ENCODE measurements around the gene ZFAND6. TPM values are rescaled to one million over a fixed set of nuclear protein-coding genes. Genes with fewer than 3 reads are reported as not detected.

The ZFAND6 gene
- total RNA-seq, 1 experiment from 2014 or later, result 89.7 TPM

GRCh38 chr15:80072285-80072994, 13.0 kb downstream of the ZFAND6 start:
- H4K8ac ChIP-seq (replicated peaks; ENCODE audit: insufficient read length, low read depth, low read length), result no peak overlapping the region
- no peaks in the 10 kb centered on the region for H3K79me1 ChIP-seq (ENCODE audit: insufficient read depth, low read depth, low read length, poor library complexity, severe bottlenecking)
- H3K4me1 Mint-ChIP-seq, result peaks cover 62 to 64% of the 10 kb centered on the region in 2 experiments
- H2BK120ac ChIP-seq (ENCODE audit: low read depth, low read length, poor library complexity, severe bottlenecking), result no peak overlapping the region
- no peaks in the 10 kb centered on the region for H3K27me3 ChIP-seq (ENCODE audit: insufficient read depth, low read length)
- H4K91ac ChIP-seq (ENCODE audit: insufficient read length, low read depth, low read length), result no peak overlapping the region
- H3T11ph ChIP-seq (ENCODE audit: low read length), result no peak overlapping the region
- no peak for DNase-seq
- peak overlapping the region; percentile 48 for H3K4me2 ChIP-seq (ENCODE audit: insufficient read depth, insufficient read length, low read length)
- no peak overlapping the region for H3K56ac ChIP-seq (ENCODE audit: insufficient read length, low read depth, low read length)
- no peak overlapping the region for H2BK12ac ChIP-seq (ENCODE audit: insufficient read length, low read depth, low read length)
- peaks cover 22% of the 10 kb centered on the region; the same call in 1 of the 2 replicates for H3K79me2 ChIP-seq (ENCODE audit: insufficient read depth, low read length)
- no peaks in the 10 kb centered on the region for H3K9me3 Mint-ChIP-seq
- no peak overlapping the region for H3K4ac ChIP-seq (ENCODE audit: low read depth, low read length)
- TF ChIP-seq CTCF (conservative IDR thresholded peaks at IDR 0.05), result no peak
- no peak overlapping the region for H2BK15ac ChIP-seq (ENCODE audit: low read depth, low read length)
- H2BK5ac ChIP-seq (ENCODE audit: insufficient read length, low read length), result no peak overlapping the region
- peak overlapping the region; percentile 50 for H3K9ac ChIP-seq (ENCODE audit: extremely low read depth, insufficient read length, low read length)
- H3K27me3 Mint-ChIP-seq (ENCODE audit: low read depth), result no peaks in the 10 kb centered on the region
- peak overlapping the region in 2 of 3 experiments; percentile 33 to 92; a peak in 3 of 7 replicates for H3K27ac Mint-ChIP-seq
- H3K23ac ChIP-seq (ENCODE audit: insufficient read length, low read depth, low read length), result no peak overlapping the region
- no peak overlapping the region for H3K14ac ChIP-seq (ENCODE audit: insufficient read depth, low read length)
- H3K23me2 ChIP-seq (ENCODE audit: insufficient read length, low read depth, low read length, poor library complexity, severe bottlenecking), result no peaks in the 10 kb centered on the region
- WGBS (ENCODE audit: extremely low coverage, insufficient read length, low lambda C conversion rate), result no CpG with 5 or more reads among the region's 1 CpG
- no peak overlapping the region for H3K18ac ChIP-seq (ENCODE audit: insufficient read length, low read depth, low read length)
- H3K36me3 Mint-ChIP-seq (ENCODE audit: insufficient read depth in 1 of 3, low read depth in 3 of 3), result no peaks in the 10 kb centered on the region
- no peak overlapping the region for H2AK5ac ChIP-seq (ENCODE audit: insufficient read length, low read length)
- H2BK20ac ChIP-seq (ENCODE audit: low read depth, low read length, poor library complexity, severe bottlenecking), result no peak overlapping the region
- H4K20me1 ChIP-seq (ENCODE audit: control insufficient read depth, insufficient read depth, insufficient read length), result no peaks in the 10 kb centered on the region
- peaks cover 5% of the 10 kb centered on the region; the same call in 1 of the 2 replicates for H3K4me1 ChIP-seq (ENCODE audit: insufficient read depth, low read length)
- H2AFZ ChIP-seq (ENCODE audit: low read length), result no peak overlapping the region
- H3K9me3 ChIP-seq (ENCODE audit: control insufficient read depth, low read depth, low read length), result no peaks in the 10 kb centered on the region
- H4K5ac ChIP-seq (ENCODE audit: insufficient read length, low read depth, low read length), result no peak overlapping the region
- peak overlapping the region; percentile 76 to 86 for H3K4me3 Mint-ChIP-seq
- no peak overlapping the region for H3K27ac ChIP-seq (ENCODE audit: insufficient read length, low read depth, low read length)

Data from H9 (cell line).